HUES64 (cell line): ENCODE data around the gene NEK3.
A peak's percentile ranks its signal among the peaks of the same experiment; 100 is the strongest.
"Not testable (repeated sequence)": the region's sequence is repeated elsewhere in the genome, so short reads cannot be mapped to it uniquely, and the experiment has no call there.

Experiments
- H3K27ac ChIP-seq: 2 replicates; pipeline ENCODE4 v1.7.0; 2013; ENCODE audit warnings: low read depth, low read length, inconsistent platforms
- H3K27me3 ChIP-seq: 2 replicates; pipeline ENCODE4 v1.6.1; 2013; ENCODE audit warnings: mild to moderate bottlenecking, low read length; ENCODE audit not compliant: insufficient read depth
- H3K36me3 ChIP-seq: 2 replicates; pipeline ENCODE4 v1.6.1; 2013; ENCODE audit warnings: mild to moderate bottlenecking, low read length; ENCODE audit not compliant: insufficient read depth
- H3K4me1 ChIP-seq: 2 replicates; pipeline ENCODE4 v1.6.1; 2013; ENCODE audit warnings: mild to moderate bottlenecking, low read length, moderate library complexity; ENCODE audit not compliant: insufficient read depth
- H3K4me3 ChIP-seq: 2 replicates; pipeline ENCODE4 v1.5.1; 2013; ENCODE audit warnings: mild to moderate bottlenecking, low read length, moderate library complexity
- H3K9ac ChIP-seq: 2 replicates; pipeline ENCODE4 v1.6.1; 2013; ENCODE audit warnings: mild to moderate bottlenecking, low read depth, low read length
- H3K9me3 ChIP-seq: 2 replicates; pipeline ENCODE4 v1.6.1; 2013; ENCODE audit warnings: low read depth, low read length; ENCODE audit not compliant: insufficient read depth
- WGBS: fragments of 150-250, 120-280 bp; methylation state at CpG from one replicate; pipeline ENCODE4 v1.1.7; 2013; ENCODE audit warnings: missing lambda C conversion rate; 5-methylcytosine and 5-hydroxymethylcytosine counted together

NEK3 gene

DNA sequence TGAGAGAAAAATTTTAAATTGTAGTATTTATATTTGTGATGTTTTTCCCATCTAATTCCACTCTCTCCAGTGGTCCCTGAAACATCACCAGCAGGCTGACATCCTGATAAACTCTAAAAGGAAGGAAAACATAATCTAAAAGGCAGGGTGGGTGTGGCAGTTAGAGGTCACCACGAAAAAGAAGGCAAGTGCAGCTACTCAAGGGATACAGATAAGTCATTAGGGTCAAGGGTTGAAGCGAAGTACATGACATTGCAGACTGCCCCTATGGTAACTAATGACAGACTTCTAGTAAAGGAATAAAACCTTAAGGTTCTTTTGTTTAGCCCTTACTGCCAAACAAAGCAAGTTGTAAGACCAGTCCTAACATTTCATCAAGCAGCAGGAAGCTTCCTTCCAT, 6.0 kb upstream of the NEK3 start:
- 90% methylated on average over 2 of the region's 2 CpGs for WGBS
- no peaks in the 10 kb centered on the region for H3K9me3 ChIP-seq
- H3K4me1 ChIP-seq, result peaks cover 11% of the 10 kb centered on the region; the same call in 1 of the 2 replicates

GRCh38 chr13:52164989-52165388, 5.6 kb upstream of the NEK3 start:
- H3K36me3 ChIP-seq, result peaks cover 28% of the 10 kb centered on the region
- H3K9me3 ChIP-seq, result 0 out of 2 replicates have a peak, but pooled peaks cover under 1% of the 10 kb centered on the region
- H3K27ac ChIP-seq, result no peak overlapping the region
- peaks cover 11% of the 10 kb centered on the region; the same call in 1 of the 2 replicates for H3K4me1 ChIP-seq
- no peak overlapping the region for H3K4me3 ChIP-seq
- peaks cover 2% of the 10 kb centered on the region for H3K27me3 ChIP-seq
- no peak overlapping the region for H3K9ac ChIP-seq

More for the DNA sequence above, 6.0 kb upstream of the NEK3 start:
- H3K27me3 ChIP-seq, result no peaks in the 10 kb centered on the region
- no peak overlapping the region for H3K27ac ChIP-seq
- H3K4me3 ChIP-seq, result no peak overlapping the region
- H3K9ac ChIP-seq, result no peak overlapping the region
- peaks cover 30% of the 10 kb centered on the region for H3K36me3 ChIP-seq

GRCh38 chr13:52163878-52164277, 4.5 kb upstream of the NEK3 start:
- 88% methylated on average over 1 of the region's 3 CpGs for WGBS
- not testable (repeated sequence) for H3K9me3 ChIP-seq, H3K27me3 ChIP-seq, H3K9ac ChIP-seq, H3K4me3 ChIP-seq, H3K27ac ChIP-seq
- peaks cover 11% of the 10 kb centered on the region; the same call in 1 of the 2 replicates for H3K4me1 ChIP-seq
- H3K36me3 ChIP-seq, result peaks cover 17% of the 10 kb centered on the region

DNA sequence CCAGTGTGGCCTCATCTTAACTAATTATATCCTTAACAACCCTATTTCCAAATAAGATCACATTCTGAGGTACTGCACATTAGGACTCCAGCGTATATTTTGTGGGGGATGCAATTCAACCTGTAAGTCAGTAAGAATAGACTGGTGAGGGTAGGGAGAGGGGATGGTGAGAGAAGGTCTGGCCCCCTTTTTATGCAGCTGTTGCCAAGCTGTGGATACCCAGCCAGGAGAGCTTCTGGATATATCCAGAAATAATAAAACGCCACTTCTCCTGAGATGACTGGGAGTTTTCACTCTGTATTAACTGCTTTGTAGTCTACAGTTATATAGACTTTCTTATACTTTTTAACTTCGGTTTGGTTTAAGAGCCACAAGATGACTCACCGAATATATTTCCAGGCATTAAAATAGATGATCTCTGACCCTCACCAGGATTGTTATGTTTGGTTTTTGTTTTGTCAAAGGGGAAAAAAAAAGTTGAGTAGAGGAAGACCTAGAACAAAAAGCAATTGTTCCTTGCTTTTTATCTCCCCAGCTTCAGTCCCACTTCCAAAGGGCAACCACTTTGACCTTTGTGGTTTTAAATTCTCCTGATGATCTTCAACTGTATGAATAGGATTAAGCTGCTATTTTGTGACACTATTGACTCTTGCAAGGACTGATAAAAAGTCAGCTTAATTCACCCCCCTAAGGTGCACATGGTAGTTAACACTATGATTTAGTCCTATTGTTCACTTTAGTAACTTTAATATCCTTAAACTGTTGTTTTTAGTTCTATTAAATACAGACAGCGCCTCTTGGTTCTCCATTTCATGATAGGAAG, 3.1 kb upstream of the NEK3 start:
- WGBS, result 84% methylated on average over 4 of the region's 5 CpGs
- no peak overlapping the region; the same call in 1 of the 2 replicates for H3K27ac ChIP-seq

DNA sequence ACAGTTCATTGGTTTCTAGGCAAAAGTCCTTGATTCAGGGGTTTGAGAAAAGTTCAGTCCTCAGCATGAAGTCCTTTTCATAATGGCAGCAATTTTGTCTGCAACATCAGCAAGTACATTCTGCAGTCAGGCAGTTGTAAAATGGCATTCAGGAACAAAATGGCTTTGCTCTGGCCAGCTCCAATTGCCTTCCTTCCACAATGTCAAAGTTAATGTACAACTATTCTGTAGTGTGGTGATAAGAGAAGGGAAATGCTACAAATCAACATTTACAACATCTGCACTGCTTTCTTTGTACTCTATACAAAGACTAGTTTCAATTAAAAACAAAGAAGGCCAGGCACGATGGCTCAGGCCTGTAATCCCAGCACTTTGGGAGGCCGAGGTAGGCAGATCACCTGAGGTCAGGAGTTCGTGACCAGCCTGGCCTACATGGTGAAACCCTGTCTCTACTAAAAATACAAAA, 1.8 kb upstream of the NEK3 start:
- Histone ChIP-seq H3K4me3 (no peak overlapping the region), H3K9ac (no peak overlapping the region), H3K27me3 (peaks cover 7% of the 10 kb centered on the region), H3K4me1 (peaks cover 31% of the 10 kb centered on the region), H3K9me3 (0 out of 2 replicates have a peak, but pooled peaks cover 4% of the 10 kb centered on the region), H3K36me3 (0 out of 2 replicates have a peak, but pooled peaks cover 2% of the 10 kb centered on the region), H3K27ac (no peak overlapping the region)
- 89% methylated on average over 3 of the region's 3 CpGs for WGBS

More for the DNA sequence above, 3.1 kb upstream of the NEK3 start:
- H3K4me1 ChIP-seq, result peaks cover 18% of the 10 kb centered on the region
- H3K27me3 ChIP-seq, result peaks cover 7% of the 10 kb centered on the region
- no peak overlapping the region for H3K4me3 ChIP-seq
- H3K36me3 ChIP-seq, result peaks cover 10% of the 10 kb centered on the region; the same call in 1 of the 2 replicates
- H3K9me3 ChIP-seq, result 0 out of 2 replicates have a peak, but pooled peaks cover 4% of the 10 kb centered on the region
- no peak overlapping the region for H3K9ac ChIP-seq

GRCh38 chr13:52160506-52160905, 1.1 kb upstream of the NEK3 start:
- Histone ChIP-seq H3K9me3 (0 out of 2 replicates have a peak, but pooled peaks cover 4% of the 10 kb centered on the region), H3K36me3 (0 out of 2 replicates have a peak, but pooled peaks cover under 1% of the 10 kb centered on the region), H3K27me3 (peaks cover 7% of the 10 kb centered on the region), H3K4me3 (no peak overlapping the region), H3K9ac (no peak overlapping the region), H3K27ac (no peak overlapping the region), H3K4me1 (peaks cover 33% of the 10 kb centered on the region)
- WGBS, result 96% methylated on average over 6 of the region's 6 CpGs

DNA sequence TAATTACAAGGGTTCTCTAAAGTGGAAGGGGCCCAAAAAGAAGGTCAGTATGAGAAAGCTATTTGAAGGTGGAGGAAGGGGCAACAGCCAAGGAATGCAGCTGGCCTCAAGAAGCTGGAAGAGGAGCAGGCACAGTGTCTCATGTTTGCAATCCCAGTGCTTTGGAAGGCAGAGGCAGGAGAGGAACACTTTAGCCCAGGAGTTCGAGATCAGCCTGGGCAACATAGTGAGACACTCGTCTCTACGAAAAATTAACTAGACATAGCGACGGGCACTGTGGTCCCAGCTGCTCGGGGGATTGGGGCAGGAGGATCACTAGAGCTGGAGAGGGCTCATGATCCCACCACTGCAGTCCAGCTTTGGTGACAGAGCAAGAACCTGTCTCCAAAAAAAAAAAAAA, 656 bp upstream of the NEK3 start:
- 97% methylated on average over 6 of the region's 6 CpGs for WGBS
- peaks cover 7% of the 10 kb centered on the region for H3K27me3 ChIP-seq
- no peak overlapping the region for H3K9ac ChIP-seq
- 0 out of 2 replicates have a peak, but pooled peaks cover 4% of the 10 kb centered on the region for H3K9me3 ChIP-seq
- no peak overlapping the region for H3K4me3 ChIP-seq
- H3K4me1 ChIP-seq, result peaks cover 33% of the 10 kb centered on the region
- 0 out of 2 replicates have a peak, but pooled peaks cover 3% of the 10 kb centered on the region for H3K36me3 ChIP-seq
- H3K27ac ChIP-seq, result no peak overlapping the region

- WGBS, result 19% methylated on average over 17 of the region's 17 CpGs
- Histone ChIP-seq H3K4me1 (peaks cover 33% of the 10 kb centered on the region), H3K9me3 (0 out of 2 replicates have a peak, but pooled peaks cover 4% of the 10 kb centered on the region), H3K27ac (no peak overlapping the region), H3K36me3 (0 out of 2 replicates have a peak, but pooled peaks cover 3% of the 10 kb centered on the region), H3K9ac (peak overlapping the region; percentile 79), H3K4me3 (peak overlapping the region; percentile 81), H3K27me3 (peaks cover 7% of the 10 kb centered on the region)
Observed at GRCh38 chr13:52158629-52159158, 703 bp downstream of the NEK3 start.

GRCh38 chr13:52156724-52157261, 2.6 kb downstream of the NEK3 start:
- H3K36me3 ChIP-seq, result peaks cover 7% of the 10 kb centered on the region; the same call in 1 of the 2 replicates
- H3K4me3 ChIP-seq, result no peak overlapping the region
- no peak overlapping the region for H3K27ac ChIP-seq
- 0 out of 2 replicates have a peak, but pooled peaks cover 4% of the 10 kb centered on the region for H3K9me3 ChIP-seq
- H3K27me3 ChIP-seq, result peaks cover 7% of the 10 kb centered on the region
- H3K4me1 ChIP-seq, result peaks cover 22% of the 10 kb centered on the region
- no peak overlapping the region for H3K9ac ChIP-seq
- WGBS, result 31% methylated on average over 1 of the region's 1 CpG

- Histone ChIP-seq H3K27ac (no peak overlapping the region), H3K9ac (no peak overlapping the region), H3K27me3 (peaks cover 7% of the 10 kb centered on the region), H3K9me3 (0 out of 2 replicates have a peak, but pooled peaks cover 4% of the 10 kb centered on the region), H3K36me3 (peaks cover 22% of the 10 kb centered on the region), H3K4me1 (peaks cover 22% of the 10 kb centered on the region), H3K4me3 (no peak overlapping the region)
- WGBS, result 86% methylated on average over 1 of the region's 1 CpG
Observed at GRCh38 chr13:52155177-52155576, 4.2 kb downstream of the NEK3 start.

- Histone ChIP-seq H3K4me3 (no peak overlapping the region), H3K9ac (no peak overlapping the region), H3K9me3 (no peaks in the 10 kb centered on the region), H3K4me1 (no peaks in the 10 kb centered on the region), H3K36me3 (peaks cover 67% of the 10 kb centered on the region), H3K27me3 (no peaks in the 10 kb centered on the region), H3K27ac (no peak overlapping the region)
- WGBS, result 80% methylated on average over 1 of the region's 1 CpG
Observed at GRCh38 chr13:52147225-52147624, 12.2 kb downstream of the NEK3 start.
